ENCODE results near the gene PLPPR4. TPM values are rescaled to one million over a fixed set of nuclear protein-coding genes. Genes with fewer than 3 reads are reported as not detected.

The PLPPR4 gene
- total RNA-seq, 1 donor from 2014 or later, result 3.9 TPM

DNA sequence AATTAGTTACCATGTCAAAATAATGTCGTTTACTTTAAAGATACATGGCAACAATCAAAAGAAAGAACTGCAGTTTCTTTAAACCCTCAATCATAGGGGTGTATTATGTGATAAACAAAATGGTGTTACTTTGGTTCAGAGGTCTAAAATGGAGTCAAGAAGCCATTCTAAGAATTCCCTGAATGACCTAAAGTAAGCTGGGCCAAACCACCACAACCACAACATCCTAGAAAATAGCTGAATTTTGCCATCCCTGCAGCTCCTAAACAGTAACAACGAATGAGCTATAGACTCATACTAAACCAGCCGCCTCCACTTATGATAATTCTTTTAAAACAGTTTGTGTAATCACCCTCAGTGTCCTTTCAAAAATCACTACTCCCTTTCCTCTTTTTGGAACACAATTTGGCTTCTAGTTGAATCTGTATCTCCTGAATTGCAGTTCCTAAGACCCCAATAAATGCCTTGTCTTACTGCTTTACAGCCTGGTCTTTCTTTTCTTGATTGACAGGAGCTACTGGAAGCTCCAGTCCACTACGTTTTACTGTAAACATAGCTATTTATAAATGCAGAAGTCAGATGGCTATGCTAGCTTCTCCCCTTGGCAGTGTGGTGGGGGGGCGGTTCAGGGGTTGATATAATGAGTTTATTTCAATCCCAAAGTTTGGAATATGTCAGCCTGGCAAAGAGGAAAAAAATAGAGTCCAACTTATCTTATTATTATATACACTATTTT is 84.3 kb downstream of the PLPPR4 start:
- no peak for DNase-seq

DNA sequence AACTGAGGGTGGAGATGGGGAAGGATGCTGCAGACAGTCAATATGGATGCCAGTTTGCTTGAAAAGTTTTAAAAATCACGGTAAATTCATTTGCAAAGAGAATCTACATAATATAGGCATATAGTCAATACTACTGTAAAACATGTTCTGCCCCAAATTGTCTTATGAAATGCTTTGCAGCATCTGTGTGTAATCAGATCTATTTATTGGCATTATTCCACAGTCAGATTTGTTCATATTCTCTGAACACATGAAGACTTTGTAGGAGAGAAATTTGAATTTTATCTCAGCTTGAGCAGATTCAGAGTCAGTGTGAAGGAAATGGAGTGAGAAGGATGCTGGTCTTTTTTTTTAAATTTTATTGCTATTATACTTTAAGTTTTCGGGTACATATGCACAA is 88.5 kb downstream of the PLPPR4 start:
- DNase-seq, result peak; percentile 24

DNA sequence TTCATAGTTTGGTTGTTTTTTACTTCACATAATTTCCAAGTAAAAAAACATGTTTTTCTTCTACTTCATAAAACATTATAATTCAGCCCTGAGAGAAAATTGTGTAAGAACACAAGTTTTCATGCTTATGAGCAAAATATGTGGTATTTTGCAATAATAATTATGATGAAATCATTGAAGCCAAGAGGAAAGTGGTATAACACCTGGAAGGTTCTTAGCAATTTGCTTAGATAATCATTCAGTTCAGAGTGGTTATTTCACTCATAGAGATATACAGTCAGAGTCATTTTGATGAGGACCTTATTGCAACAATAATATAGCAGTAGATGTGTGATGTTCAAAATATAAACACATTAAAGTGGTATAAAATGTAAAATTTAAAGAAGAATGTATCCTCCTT is 94.5 kb downstream of the PLPPR4 start:
- no peak for DNase-seq

Data from skin of body (tissue), 2 donors.